H9 (cell line): ENCODE measurements around the gene TTYH2. TPM values are rescaled to one million over a fixed set of nuclear protein-coding genes. Genes with fewer than 3 reads are reported as not detected.

Experiments used
- DNase-seq: peaks from one replicate; pipeline ENCODE4 v3.0.0-alpha.2; 2017
- H2AFZ ChIP-seq: one replicate; pipeline ENCODE4 v1.6.1; 2013; ENCODE audit warnings: mild to moderate bottlenecking, low read length, control low read depth, moderate library complexity
- H2AK5ac ChIP-seq: 2 replicates; pipeline ENCODE4 v1.6.1; 2013; ENCODE audit warnings: low read length, control low read depth, mixed read lengths; ENCODE audit not compliant: insufficient read length
- H2BK120ac ChIP-seq: one replicate; pipeline ENCODE4 v1.6.1; 2013; ENCODE audit warnings: low read depth, mild to moderate bottlenecking, low read length, control low read depth, inconsistent platforms; ENCODE audit not compliant: poor library complexity, severe bottlenecking
- H2BK12ac ChIP-seq: 2 replicates; pipeline ENCODE4 v1.6.1; 2013; ENCODE audit warnings: low read length, control low read depth, mixed read lengths, low read depth; ENCODE audit not compliant: insufficient read length
- H2BK15ac ChIP-seq: 2 replicates; pipeline ENCODE4 v1.6.1; 2013; ENCODE audit warnings: low read depth, low read length, control low read depth
- H2BK20ac ChIP-seq: one replicate; pipeline ENCODE4 v1.6.1; 2013; ENCODE audit warnings: low read depth, mild to moderate bottlenecking, low read length, control low read depth, inconsistent platforms; ENCODE audit not compliant: poor library complexity, severe bottlenecking
- H2BK5ac ChIP-seq: 2 replicates; pipeline ENCODE4 v1.6.1; 2013; ENCODE audit warnings: low read length, control low read depth, mixed read lengths; ENCODE audit not compliant: insufficient read length
- H3K14ac ChIP-seq: 2 replicates; pipeline ENCODE4 v1.6.1; 2013; ENCODE audit warnings: low read length, control low read depth; ENCODE audit not compliant: insufficient read depth
- H3K18ac ChIP-seq: 2 replicates; pipeline ENCODE4 v1.6.1; 2013; ENCODE audit warnings: low read depth, mild to moderate bottlenecking, mixed read lengths, low read length, control low read depth; ENCODE audit not compliant: insufficient read length
- H3K23ac ChIP-seq: 2 replicates; pipeline ENCODE4 v1.6.1; 2013; ENCODE audit warnings: low read length, control low read depth, mixed read lengths, low read depth; ENCODE audit not compliant: insufficient read length
- H3K23me2 ChIP-seq: 2 replicates; pipeline ENCODE4 v1.6.1; 2013; ENCODE audit warnings: low read depth, mild to moderate bottlenecking, mixed read lengths, low read length, control low read depth; ENCODE audit not compliant: insufficient read length, poor library complexity, severe bottlenecking
- H3K27ac ChIP-seq: 2 replicates; pipeline ENCODE4 v1.5.1; 2013; ENCODE audit warnings: low read length, control low read depth, mixed read lengths, low read depth; ENCODE audit not compliant: insufficient read length
- H3K27me3 ChIP-seq: 2 replicates; pipeline ENCODE4 v1.6.1; 2013; ENCODE audit warnings: low read length, control low read depth, inconsistent platforms; ENCODE audit not compliant: insufficient read depth
- H3K4ac ChIP-seq: 2 replicates; pipeline ENCODE4 v1.6.1; 2013; ENCODE audit warnings: low read depth, mild to moderate bottlenecking, control low read depth, inconsistent platforms, low read length, moderate library complexity
- H3K4me1 ChIP-seq: 2 replicates; pipeline ENCODE4 v1.6.1; 2013; ENCODE audit warnings: low read length, control low read depth, inconsistent platforms; ENCODE audit not compliant: insufficient read depth
- H3K4me2 ChIP-seq: 2 replicates; pipeline ENCODE4 v1.6.1; 2013; ENCODE audit warnings: low read length, control low read depth, mixed read lengths; ENCODE audit not compliant: insufficient read length, insufficient read depth
- H3K56ac ChIP-seq: 2 replicates; pipeline ENCODE4 v1.6.1; 2013; ENCODE audit warnings: low read depth, mild to moderate bottlenecking, mixed read lengths, low read length, control low read depth; ENCODE audit not compliant: insufficient read length
- H3K79me1 ChIP-seq: 2 replicates; pipeline ENCODE4 v1.6.1; 2013; ENCODE audit warnings: low read depth, mild to moderate bottlenecking, moderate library complexity, low read length, control low read depth, inconsistent platforms; ENCODE audit not compliant: insufficient read depth, poor library complexity, severe bottlenecking
- H3K79me2 ChIP-seq: 2 replicates; pipeline ENCODE4 v1.6.1; 2013; ENCODE audit warnings: low read length, control low read depth, inconsistent platforms; ENCODE audit not compliant: insufficient read depth
- H3K9ac ChIP-seq: 2 replicates; pipeline ENCODE4 v1.6.1; 2013; ENCODE audit warnings: low read length, control low read depth, mixed read lengths; ENCODE audit not compliant: insufficient read length; ENCODE audit errors: extremely low read depth
- H3K9me3 ChIP-seq: one replicate; pipeline ENCODE4 v1.6.1; 2013; ENCODE audit warnings: low read depth, low read length, inconsistent platforms; ENCODE audit not compliant: control insufficient read depth
- H3T11ph ChIP-seq: one replicate; pipeline ENCODE4 v1.6.1; 2013; ENCODE audit warnings: mild to moderate bottlenecking, low read length, control low read depth, inconsistent platforms
- H4K20me1 ChIP-seq: one replicate; pipeline ENCODE4 v1.6.1; 2013; ENCODE audit not compliant: control insufficient read depth, insufficient read length, insufficient read depth
- H4K5ac ChIP-seq: 2 replicates; pipeline ENCODE4 v1.6.1; 2013; ENCODE audit warnings: low read depth, mild to moderate bottlenecking, mixed read lengths, low read length, control low read depth; ENCODE audit not compliant: insufficient read length
- H4K8ac ChIP-seq: replicated peaks from 2 replicates; pipeline ENCODE4 v1.6.1; 2013; ENCODE audit warnings: low read length, control low read depth, mixed read lengths, low read depth; ENCODE audit not compliant: insufficient read length
- H4K91ac ChIP-seq: 2 replicates; pipeline ENCODE4 v1.6.1; 2013; ENCODE audit warnings: low read depth, mild to moderate bottlenecking, moderate library complexity, mixed read lengths, low read length, control low read depth; ENCODE audit not compliant: insufficient read length
- H3K27ac Mint-ChIP-seq, 3 experiments: 2 replicates in 2 of 3; 3 replicates in 1 of 3; pipeline ENCODE4 v1.8.0; 2020 to 2021; ENCODE audit warnings: mixed read lengths in 3 of 3, mild to moderate bottlenecking in 1 of 3, moderate library complexity in 1 of 3
- H3K27me3 Mint-ChIP-seq: 2 replicates; pipeline ENCODE4 v1.8.0; 2021; ENCODE audit warnings: low read depth, mild to moderate bottlenecking, moderate library complexity, mixed read lengths
- H3K36me3 Mint-ChIP-seq, 3 experiments: 2 replicates in 2 of 3; 3 replicates in 1 of 3; pipeline ENCODE4 v1.8.0; 2020 to 2021; ENCODE audit warnings: low read depth in 3 of 3, mixed read lengths in 3 of 3; ENCODE audit not compliant: insufficient read depth in 1 of 3
- H3K4me1 Mint-ChIP-seq, 2 experiments: 2 replicates each; pipeline ENCODE4 v1.8.0; 2020; ENCODE audit warnings: mixed read lengths in 2 of 2
- H3K4me3 Mint-ChIP-seq, 2 experiments: 2 replicates in 1 of 2; 3 replicates in 1 of 2; pipeline ENCODE4 v1.8.0; 2020 to 2021; ENCODE audit warnings: mild to moderate bottlenecking in 2 of 2, mixed read lengths in 2 of 2, moderate library complexity in 1 of 2
- H3K9me3 Mint-ChIP-seq, 2 experiments: 2 replicates in 1 of 2; 3 replicates in 1 of 2; pipeline ENCODE4 v1.8.0; 2020; ENCODE audit warnings: mild to moderate bottlenecking in 2 of 2, mixed read lengths in 2 of 2, moderate library complexity in 1 of 2
- WGBS: extraction: QIAGEN DNeasy Blood & Tissue Kit; methylation state at CpG from one replicate; pipeline ENCODE4 v1.1.7; 2013; ENCODE audit warnings: missing lambda C conversion rate, low lambda C conversion rate, mixed read lengths; ENCODE audit not compliant: insufficient read length; ENCODE audit errors: extremely low coverage; 5-methylcytosine and 5-hydroxymethylcytosine counted together
- total RNA-seq: library from RNA; stranded (reverse); gene quantifications from 2 replicates; pipeline ENCODE4 v1.2.1, GENCODE V29; 2021
- TF ChIP-seq, protein P1 (sequence below): fragments of 200-600 bp; sonication (generic); conservative IDR thresholded peaks from 3 replicates; pipeline ENCODE4 v1.8.0; 2021; ENCODE audit warnings: antibody characterized with exemption, mild to moderate bottlenecking

The TTYH2 gene
- total RNA-seq, 1 experiment from 2014 or later, result 1.6 TPM

DNA sequence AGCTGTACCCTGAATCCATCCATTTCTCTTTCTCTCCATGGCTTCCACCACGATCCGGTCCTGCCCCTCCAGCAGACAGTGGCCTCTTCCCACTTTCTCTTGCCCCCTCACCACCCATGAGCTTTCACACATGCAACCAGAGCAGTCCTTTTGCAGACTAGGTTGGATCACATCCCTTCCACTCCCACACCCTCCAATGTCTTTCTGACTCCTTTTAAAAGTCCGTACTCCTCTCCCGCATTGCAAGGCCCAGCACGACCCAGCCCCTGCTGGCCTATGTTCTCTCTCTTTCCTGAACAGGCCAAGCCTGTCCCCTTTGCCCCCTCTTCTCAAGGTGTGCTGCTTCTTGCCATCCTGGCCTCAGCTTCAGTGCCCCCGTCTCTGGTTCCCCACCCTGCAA is 38.2 kb downstream of the TTYH2 start:
- no peaks in the 10 kb centered on the region for H4K20me1 ChIP-seq
- H3K4ac ChIP-seq, result no peak overlapping the region
- no peak overlapping the region for H2AK5ac ChIP-seq
- no peak for DNase-seq
- no peak overlapping the region for H4K91ac ChIP-seq
- H3K4me1 ChIP-seq, result no peaks in the 10 kb centered on the region
- no CpG with 5 or more reads among the region's 6 CpGs for WGBS
- Mint-ChIP-seq H3K27me3 (peaks cover 13% of the 10 kb centered on the region), H3K4me1 (peaks cover 6 to 20% of the 10 kb centered on the region in 2 experiments), H3K27ac (no peak overlapping the region; a peak in 1 of 7 replicates), H3K36me3 (peaks cover 2 to 12% (median 11%) of the 10 kb centered on the region in 3 experiments; a peak in 6 of 7 replicates), H3K9me3 (peaks cover 3 to 12% of the 10 kb centered on the region in 2 experiments), H3K4me3 (no peak overlapping the region)
- H2BK20ac ChIP-seq, result no peak overlapping the region
- no peak overlapping the region for H3K4me2 ChIP-seq
- H4K5ac ChIP-seq, result no peak overlapping the region
- H3K79me1 ChIP-seq, result no peaks in the 10 kb centered on the region
- H3K23me2 ChIP-seq, result no peaks in the 10 kb centered on the region
- H2AFZ ChIP-seq, result no peak overlapping the region
- H3K27me3 ChIP-seq, result no peaks in the 10 kb centered on the region
- no peak overlapping the region for H4K8ac ChIP-seq
- no peak overlapping the region for H3T11ph ChIP-seq
- no peak overlapping the region for H3K23ac ChIP-seq
- H3K79me2 ChIP-seq, result no peaks in the 10 kb centered on the region
- no peak overlapping the region for H3K9ac ChIP-seq
- H2BK120ac ChIP-seq, result no peak overlapping the region
- TF ChIP-seq, protein P1, sequence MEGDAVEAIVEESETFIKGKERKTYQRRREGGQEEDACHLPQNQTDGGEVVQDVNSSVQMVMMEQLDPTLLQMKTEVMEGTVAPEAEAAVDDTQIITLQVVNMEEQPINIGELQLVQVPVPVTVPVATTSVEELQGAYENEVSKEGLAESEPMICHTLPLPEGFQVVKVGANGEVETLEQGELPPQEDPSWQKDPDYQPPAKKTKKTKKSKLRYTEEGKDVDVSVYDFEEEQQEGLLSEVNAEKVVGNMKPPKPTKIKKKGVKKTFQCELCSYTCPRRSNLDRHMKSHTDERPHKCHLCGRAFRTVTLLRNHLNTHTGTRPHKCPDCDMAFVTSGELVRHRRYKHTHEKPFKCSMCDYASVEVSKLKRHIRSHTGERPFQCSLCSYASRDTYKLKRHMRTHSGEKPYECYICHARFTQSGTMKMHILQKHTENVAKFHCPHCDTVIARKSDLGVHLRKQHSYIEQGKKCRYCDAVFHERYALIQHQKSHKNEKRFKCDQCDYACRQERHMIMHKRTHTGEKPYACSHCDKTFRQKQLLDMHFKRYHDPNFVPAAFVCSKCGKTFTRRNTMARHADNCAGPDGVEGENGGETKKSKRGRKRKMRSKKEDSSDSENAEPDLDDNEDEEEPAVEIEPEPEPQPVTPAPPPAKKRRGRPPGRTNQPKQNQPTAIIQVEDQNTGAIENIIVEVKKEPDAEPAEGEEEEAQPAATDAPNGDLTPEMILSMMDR, result no peak
- no peak overlapping the region for H3K14ac ChIP-seq
- H2BK15ac ChIP-seq, result no peak overlapping the region
- H3K56ac ChIP-seq, result no peak overlapping the region
- H3K27ac ChIP-seq, result no peak overlapping the region
- H2BK12ac ChIP-seq, result no peak overlapping the region
- H3K9me3 ChIP-seq, result no peaks in the 10 kb centered on the region
- H3K18ac ChIP-seq, result no peak overlapping the region
- H2BK5ac ChIP-seq, result no peak overlapping the region
